GM08714 (cell line): ENCODE data around the gene EDC3.
"Not testable (repeated sequence)": the region's sequence is repeated elsewhere in the genome, so short reads cannot be mapped to it uniquely, and the experiment has no call there.

Experiments used
- H3K4me3 ChIP-seq: fragments of 200-500 bp; sonication (Bioruptor generic); 2 replicates; pipeline ENCODE4 v1.5.1; 2014; ENCODE audit warnings: mild to moderate bottlenecking, low read length, inconsistent platforms
- ZNF274 ChIP-seq: IDR thresholded peaks from 2 replicates; pipeline ENCODE4 v1.6.1; 2012; ENCODE audit warnings: mild to moderate bottlenecking, low read depth, low read length

The EDC3 gene

DNA sequence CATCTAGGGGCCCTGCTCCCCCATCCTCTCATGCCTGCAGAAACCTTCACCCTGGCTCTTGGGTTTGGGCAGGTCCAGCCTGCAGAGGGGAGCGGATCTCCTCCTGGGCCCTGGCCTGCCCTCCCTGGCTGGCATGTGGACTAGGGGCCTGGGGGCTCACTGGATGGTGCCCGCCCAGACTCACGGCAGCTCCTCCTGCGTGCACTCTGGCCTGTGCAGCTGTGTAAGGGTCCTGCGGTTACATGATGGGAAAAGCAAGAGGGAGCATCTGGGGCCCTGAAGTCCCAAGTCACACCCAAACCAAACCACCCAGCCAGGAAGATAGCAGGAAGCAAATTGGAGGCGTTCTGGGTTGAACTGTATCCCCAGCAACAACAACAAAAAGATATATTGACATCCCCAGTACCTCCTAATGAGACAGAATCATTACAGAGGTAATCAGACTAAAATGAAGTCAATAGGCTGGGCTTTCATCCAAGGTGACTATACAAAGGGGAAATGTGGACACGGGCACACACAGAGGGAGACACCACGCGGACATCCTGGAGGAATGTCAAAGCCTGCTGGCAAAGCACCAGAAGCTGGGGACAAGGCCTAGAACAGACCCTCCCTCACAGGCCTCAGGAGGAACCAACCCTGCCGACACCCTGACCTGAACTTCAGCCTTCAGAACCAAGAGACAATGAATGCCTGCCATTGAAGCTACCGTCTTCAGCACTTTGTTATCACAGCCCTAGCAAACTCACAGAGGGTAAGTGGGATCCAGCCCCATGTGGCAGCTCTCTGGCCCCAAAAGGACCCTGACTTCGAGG, 90.6 kb downstream of the EDC3 start:
- no peak overlapping the region for H3K4me3 ChIP-seq
- no peak for TF ChIP-seq ZNF274

- H3K4me3 ChIP-seq: no peak overlapping the region
- no peak for TF ChIP-seq ZNF274
Observed at GRCh38 chr15:74603789-74604705, 91.8 kb downstream of the EDC3 start.

- TF ChIP-seq ZNF274: no peak
- H3K4me3 ChIP-seq: no peak overlapping the region
Observed at GRCh38 chr15:74603026-74603788, 92.6 kb downstream of the EDC3 start.

DNA sequence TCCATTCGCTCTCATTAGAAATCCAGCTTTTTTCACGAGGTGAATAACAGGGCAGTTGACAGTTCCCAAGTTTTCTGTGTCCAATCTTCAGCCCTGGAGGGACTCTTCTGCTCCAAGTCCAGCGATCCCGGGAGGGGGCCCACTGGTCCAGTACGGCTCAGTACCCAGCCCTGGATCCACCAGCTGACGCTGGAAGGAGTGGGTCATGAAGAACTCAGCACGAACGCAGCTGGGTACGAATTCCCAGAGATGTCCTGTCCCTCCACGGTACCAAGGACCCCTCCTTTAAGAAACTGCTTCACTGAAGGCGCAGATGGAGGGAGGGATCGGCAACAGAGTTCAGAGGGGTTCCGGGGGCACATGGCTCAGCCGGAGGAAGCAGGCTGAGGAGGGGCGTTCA, 96.7 kb downstream of the EDC3 start:
- no peak for TF ChIP-seq ZNF274
- peak overlapping the region; percentile 42; the same call in 1 of the 2 replicates for H3K4me3 ChIP-seq

DNA sequence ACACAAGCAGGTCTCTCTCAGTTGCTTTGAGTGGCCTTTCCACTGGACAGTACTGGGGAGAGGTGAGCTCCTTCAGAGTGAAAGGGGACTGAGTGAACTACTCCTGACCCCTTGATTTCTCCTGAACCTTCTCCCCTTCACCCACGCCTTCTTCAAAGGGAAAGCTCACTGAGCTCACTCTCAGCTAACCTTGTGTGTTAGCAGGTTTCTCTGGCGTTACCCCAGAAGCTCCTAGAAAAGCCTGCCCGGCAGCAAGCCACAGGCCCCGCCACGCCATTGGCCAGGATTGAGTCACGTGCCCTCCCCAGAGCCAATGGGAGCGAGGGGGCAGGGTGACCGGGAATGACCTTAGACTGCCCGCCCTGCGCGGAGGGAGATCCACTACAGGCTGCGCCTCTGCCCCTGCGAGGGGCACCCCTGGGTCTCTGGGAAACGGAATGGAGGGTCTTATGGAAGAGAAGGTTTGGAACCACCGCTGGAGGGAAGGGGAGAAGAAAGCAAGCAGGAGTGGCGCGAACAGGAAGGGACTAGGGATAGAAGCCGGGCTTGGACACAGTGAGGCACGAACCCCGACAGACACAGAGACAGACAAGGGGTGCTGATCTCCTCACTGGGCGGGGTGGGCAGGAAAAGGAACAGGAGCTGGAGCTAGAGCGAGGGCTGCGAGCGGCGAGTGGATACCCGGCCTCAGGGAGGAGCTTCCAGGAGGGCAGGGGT, 97.5 kb downstream of the EDC3 start:
- peak overlapping the region; percentile 42; the same call in 1 of the 2 replicates for H3K4me3 ChIP-seq
- no peak for TF ChIP-seq ZNF274

- H3K4me3 ChIP-seq: not testable (repeated sequence)
Observed at GRCh38 chr15:74597146-74597705, 98.6 kb downstream of the EDC3 start.

- H3K4me3 ChIP-seq: not testable (repeated sequence)
Observed at GRCh38 chr15:74596736-74597135, 99.1 kb downstream of the EDC3 start.

DNA sequence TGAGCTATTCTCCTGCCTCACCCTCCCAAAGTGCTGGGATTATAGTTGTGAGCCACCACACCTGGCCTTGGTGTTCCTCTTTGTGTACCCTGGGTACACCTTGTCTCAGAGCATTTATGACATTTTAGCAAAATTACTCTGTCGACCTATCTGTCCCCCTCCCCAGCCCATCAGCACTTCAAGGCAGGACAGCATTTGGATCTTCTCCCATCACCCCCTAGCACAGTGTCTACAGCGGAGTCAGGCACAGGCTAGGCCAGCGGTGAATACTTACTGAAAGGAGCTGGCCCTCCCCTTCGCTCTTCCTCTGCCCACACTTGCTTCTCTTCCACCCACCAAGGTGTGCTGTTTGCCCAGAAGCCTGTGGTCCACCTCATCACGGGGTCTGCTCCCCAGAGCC, 100.6 kb downstream of the EDC3 start:
- TF ChIP-seq ZNF274: no peak
- no peak overlapping the region for H3K4me3 ChIP-seq

DNA sequence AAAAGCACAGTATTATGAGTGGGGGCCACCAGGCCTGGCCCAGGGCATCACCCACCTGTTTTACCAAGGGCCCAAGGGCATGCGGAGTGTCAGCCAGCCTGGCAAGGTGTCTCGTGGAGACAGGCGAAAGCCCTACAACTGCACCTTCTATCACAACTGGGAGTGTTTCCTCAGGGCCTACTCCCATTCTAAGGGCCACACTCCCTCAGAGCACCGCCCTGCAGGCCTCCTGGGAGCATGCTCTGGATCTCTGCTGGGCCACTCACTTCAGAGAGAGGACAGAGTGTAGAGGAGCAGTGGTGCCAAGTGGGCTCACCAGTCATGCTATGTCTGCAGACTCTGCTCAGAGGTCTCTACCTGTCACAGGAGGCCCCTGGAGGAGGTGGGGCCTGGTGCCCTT, 101.4 kb downstream of the EDC3 start:
- no peak overlapping the region for H3K4me3 ChIP-seq
- no peak for TF ChIP-seq ZNF274

DNA sequence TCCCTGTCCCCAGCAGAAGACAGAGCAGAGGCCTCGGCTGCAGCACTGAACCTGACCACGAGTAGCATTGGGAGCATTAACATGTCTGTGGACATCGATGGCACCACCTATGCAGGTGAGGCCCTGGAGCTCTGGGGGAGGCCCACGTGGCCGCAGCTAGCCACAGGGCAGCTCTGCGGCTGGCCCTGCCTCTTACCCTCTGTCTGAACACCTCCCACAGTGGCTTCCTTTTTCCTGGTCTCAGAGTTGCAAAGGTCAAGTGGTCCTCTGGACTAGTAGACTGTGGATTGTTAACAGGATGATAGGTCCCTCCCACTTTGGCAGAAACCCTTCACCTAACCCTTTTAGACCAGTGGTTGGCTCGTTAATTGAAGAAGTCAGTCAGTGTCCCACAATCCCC, 102.7 kb downstream of the EDC3 start:
- no peak for TF ChIP-seq ZNF274
- no peak overlapping the region for H3K4me3 ChIP-seq

DNA sequence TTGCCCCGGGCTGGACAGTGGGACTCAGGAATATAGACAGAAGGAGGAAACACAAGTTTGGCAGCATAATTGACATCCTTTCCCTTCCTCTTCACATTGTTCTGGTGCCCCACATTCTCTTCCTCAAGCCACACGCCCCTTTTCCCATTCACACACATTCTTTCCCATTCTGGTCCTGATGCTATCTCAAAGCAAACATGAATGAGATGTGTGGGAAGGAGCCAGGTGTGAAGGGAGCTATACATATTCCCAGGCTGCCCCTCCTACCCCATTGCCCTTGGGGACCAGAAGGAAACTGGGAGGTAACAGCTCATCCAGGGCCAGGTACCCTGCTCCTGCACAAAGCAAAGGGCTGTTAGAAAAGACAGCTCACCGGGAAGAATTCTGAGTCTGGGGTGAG, 103.6 kb downstream of the EDC3 start:
- TF ChIP-seq ZNF274: no peak
- H3K4me3 ChIP-seq: no peak overlapping the region

DNA sequence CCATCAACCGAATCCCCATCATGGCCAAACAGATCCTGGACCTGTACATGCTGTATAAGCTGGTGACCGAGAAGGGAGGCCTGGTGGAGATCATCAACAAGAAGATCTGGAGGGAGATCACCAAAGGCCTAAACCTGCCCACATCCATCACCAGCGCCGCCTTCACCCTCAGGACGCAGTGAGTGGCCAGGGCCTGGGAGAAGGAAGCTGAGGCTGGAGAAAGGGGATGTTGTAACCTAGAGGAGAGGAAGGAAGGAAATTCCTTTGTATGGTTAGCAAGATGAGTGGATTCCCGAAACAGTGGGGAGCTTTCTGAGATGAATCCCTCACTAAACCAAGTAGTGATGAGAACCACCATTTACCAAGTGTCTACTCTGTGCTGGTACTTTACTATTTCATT, 106.0 kb downstream of the EDC3 start:
- TF ChIP-seq ZNF274: no peak

GRCh38 chr15:74585857-74586256, 110.0 kb downstream of the EDC3 start:
- no peak for TF ChIP-seq ZNF274
- no peak overlapping the region for H3K4me3 ChIP-seq

More for the DNA sequence above, 106.0 kb downstream of the EDC3 start:
- H3K4me3 ChIP-seq: no peak overlapping the region
